ENCODE results near the gene ZNF507.

ZNF507 gene

DNA sequence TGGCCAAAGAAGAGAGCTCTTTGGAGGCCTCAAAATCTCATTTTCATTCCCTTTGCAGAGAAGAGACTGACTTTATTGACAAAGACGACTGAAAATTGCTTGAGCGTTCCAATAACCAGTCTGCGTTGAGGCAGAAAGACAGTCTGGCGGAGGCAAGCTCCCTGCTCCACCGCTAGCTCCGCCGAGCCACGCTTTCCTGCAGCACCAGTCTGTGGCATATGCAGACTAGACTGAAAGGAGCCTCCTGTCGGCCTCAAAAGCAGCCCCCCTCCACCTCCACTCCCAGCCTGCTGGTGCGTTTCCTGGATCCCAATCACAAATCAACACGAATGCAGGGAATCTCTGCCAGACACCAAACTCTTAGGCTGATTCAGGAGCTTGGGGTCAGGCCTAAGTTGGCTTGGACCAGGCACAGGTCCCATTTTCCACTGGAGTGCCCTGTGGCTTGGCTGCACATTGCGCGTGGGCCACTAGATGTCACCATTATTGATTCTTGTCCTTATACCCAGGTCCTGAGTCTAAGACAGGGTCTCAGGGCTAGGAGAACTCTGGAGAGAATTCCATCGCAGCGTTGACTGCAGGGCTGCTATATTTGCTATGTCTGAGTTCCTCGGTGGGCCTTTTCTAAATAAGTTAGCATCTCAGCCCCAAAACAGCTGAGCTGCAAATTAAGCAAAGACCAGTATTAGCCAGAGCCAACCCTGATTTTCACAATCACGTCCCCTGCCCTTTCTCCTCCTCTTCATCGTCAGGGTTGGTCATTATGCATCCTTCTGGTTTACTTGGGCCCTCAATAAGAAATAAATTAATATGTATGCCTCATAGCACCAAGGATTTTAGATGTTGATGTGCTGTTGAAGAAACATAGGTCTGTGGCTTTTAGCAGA lies 5.2 kb upstream of the ZNF507 start:
- DNase-seq, result no peak

DNA sequence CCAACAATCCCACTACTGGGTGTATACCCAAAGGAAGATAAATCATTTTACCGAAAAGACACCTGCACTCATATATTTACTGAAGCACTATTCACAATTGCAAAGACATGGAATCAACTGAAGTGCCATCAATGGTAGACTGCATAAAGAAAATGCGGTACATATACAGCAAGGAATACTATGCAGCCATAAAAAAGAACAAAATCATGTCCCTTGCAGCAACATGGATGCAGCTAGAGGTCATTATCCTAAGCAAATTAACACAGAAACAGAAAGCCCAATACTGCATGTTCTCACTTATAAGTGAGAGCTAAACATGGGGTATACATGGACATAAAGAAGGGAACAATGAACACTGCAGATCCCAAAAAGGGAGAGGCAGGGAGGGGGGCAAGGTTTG lies 2.7 kb upstream of the ZNF507 start:
- no peak for DNase-seq

DNA sequence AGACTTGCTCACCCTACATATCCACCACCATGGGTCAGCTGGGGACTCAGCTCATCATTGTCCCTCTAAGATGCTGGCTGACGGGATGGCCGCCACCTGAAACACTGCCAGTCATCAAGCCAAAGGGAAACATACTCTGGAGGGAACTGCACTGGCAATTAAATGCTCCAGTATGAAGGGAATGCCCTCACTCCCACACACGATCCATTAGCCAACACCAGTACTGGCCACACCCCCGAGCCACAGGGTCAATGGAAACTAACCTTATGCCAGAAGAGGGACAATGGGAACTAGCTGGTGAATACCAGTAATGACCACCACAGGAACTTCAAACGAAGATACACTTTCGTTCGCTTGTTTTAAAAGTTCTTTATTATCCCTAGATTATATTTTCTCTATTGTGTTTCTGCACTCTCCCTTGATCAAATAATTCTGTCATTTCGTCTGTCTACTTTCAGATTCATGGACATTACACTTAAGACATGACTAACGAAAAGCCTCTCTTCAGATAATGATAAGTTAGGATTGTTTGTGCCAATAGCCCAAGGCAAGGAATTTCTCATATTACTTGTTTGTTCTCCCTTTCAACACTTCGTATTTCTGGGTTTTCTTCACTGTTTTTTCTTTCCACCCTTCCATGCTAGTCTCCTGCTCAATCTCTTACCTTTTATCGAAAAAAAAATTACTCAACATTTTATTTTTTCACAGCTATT lies 1.7 kb upstream of the ZNF507 start:
- no peak for DNase-seq

DNA sequence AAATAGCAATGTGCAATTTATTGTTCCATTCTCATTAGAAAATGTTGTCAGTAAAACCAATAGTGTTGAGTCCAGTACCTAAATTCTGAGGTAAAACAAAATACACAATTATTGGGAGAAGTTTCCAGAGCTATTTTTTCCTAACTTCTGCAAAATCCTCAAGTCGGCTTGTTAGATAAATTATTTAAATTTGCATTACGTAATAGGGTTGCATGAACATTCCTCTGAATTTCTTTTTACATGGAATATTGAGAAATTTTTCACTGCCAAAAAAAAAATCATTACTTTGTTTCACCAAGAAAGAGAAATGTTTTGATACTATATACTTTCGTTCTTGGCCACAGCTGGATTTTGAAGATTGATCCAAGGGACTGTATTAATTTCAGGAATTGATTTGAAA lies 1.5 kb downstream of the ZNF507 start:
- DNase-seq, result no peak

DNA sequence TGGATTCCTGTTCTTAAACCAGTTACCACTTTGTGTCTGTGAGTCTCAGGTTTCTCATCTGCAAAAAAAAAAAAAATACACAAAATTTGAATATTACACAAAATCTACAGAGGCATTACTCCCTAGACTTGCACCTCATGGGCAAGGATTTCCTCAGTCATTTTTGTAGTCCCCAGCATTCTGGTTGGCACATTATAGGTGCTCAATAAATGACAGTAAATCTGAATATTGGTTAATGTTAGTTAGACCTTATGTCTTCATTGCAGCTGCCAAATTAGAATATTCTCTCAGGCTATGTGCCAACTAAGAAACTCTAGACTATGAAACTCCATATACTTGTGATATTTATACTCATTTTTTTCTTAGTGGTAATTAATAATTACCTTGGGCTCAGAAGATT lies 2.2 kb downstream of the ZNF507 start:
- DNase-seq, result no peak

DNA sequence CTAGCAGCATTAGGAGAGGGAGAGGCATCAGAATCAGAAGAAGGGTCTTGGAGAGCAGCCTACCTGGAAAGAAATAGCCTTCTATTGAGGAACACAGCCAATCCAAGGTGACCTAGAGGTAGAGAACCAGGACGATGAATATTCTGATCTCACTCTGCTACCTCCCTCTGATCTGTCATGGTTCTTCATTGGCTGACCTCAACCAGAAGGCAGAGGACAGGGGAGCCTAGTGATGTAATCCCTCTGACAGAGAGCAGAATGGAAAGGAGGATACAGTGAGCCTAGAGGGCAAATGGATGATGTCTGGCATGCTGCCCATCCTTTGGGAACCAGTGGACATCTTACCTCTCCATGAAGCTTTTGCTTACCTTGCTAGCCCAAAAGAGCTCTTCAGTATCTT lies 3.6 kb downstream of the ZNF507 start:
- DNase-seq, result no peak

DNA sequence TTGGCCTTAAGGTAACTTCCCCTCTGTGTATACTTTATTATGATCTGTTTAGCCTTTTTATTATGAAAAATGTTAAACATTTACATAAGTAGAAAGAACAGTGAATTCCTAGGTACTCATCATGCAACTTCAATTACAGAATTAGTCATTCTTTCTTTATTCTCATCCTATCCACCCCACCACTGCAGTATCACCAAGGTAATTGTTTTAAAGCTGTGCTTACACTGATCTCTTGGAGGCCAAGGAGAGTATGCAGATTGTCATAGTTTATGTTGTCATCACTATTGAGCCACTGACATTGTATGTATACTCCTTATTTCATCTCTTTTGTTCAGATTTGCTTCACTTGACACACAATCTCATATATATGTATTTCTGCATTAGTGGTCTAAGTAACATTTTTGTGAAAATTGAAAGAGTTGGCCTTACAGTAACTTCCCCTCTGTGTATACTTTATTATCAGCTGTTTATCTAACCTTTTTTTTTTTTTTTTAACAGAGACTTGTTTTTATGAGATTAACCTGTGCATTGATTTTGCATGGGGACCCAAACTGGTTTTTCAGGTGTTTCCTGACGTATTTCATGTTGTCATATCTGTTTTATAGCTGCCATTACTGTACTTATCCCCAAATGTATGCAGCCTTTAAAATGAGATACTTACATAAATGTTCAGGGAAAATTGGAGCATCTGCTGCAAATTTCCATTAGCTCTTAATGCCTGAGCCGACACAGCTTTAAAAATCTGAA lies 4.5 kb downstream of the ZNF507 start:
- no peak for DNase-seq

DNA sequence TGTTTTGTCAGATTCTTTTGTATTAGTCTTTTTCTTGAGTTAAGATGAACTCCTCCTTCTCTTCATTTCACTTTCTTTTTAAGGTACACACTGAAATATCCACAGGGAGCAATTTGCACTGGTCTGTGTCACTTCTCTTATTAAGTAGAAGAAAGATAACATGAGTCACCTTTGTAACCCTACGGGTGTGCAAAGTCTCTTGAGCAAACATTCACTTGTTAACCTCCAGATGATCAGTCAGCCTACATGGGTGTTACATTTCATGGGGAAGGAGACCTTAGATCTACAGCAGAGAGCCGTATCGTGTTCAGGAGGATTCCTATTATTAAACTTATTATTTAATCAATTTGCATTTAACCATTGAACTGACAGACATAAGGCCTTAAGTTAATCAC lies 5.1 kb downstream of the ZNF507 start:
- no peak for DNase-seq

DNA sequence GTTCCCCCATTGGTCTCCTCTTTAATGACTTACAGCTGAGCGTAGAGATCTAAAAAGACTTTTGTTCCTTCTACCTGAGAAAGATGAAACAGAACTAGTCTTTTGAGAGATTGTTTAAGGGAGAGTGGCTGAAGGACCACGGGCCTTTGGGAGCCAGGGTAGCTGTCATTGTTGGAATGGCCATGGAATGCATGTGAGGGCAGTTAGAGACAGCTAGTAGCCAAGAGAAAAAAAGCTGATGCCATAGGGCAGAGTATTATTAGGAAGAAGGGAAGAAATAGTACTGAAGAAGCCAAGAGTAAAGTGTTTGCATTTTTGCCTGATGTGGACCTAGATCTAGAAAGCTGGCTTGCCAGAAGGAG lies 5.6 kb downstream of the ZNF507 start:
- no peak for DNase-seq

GRCh38 chr19:32352241-32352630 lies 6.8 kb downstream of the ZNF507 start:
- DNase-seq, result no peak

DNA sequence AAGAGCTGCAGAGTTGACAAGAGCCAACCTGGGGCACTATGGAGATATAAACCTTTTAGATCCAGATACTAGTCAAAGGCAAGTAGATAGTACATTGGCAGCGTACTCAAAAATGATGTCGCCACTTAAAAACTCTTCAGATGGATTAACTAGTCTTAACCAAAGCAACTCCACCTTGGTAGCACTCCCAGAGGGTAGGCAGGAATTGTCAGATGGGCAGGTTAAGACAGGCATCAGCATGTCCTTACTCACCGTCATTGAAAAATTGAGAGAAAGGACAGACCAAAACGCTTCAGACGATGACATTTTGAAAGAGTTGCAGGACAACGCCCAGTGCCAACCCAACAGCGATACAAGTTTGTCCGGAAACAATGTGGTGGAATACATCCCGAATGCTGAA lies 8.9 kb downstream of the ZNF507 start:
- DNase-seq, result no peak

DNA sequence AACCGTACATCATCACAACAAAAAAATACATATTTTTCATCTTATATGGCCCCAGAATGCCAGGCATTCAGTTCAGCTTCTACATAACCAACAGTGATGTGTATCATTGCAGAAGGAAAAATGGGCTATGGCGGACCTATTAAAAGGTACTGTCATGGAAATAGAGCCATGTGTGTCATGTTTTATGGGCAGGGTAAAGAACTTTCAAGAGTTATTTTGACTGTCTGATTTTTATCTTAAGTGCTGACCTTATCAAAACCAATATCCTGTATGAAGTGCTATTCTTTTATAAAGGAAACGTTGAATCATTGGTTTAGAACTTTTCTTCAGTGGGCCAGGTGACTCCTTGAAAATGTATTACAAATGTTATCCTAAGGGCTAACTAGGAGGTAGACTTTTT lies 9.9 kb downstream of the ZNF507 start:
- DNase-seq, result no peak

- DNase-seq, result no peak
Observed at GRCh38 chr19:32357720-32358119, 12.3 kb downstream of the ZNF507 start.

DNA sequence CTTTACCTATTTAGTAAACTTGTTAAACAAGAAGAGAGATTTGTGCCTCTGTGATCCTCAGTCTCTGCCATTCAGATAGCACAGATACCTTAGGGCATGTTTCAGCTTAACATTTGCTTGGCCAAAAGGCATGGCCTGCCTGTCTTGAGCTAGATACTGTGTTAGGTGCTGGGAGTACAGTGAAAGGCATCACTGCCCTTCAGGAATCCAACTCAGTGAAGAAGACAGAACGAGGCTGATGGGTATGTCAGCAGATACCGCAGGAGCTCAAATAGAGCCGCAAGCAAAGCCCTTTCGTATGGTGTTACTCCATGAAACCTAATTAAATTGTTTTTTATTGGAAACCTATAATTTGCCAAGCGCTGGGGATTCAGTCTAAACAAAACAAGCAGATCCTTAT lies 12.9 kb downstream of the ZNF507 start:
- no peak for DNase-seq

GRCh38 chr19:32359581-32359980 lies 14.2 kb downstream of the ZNF507 start:
- no peak for DNase-seq

DNA sequence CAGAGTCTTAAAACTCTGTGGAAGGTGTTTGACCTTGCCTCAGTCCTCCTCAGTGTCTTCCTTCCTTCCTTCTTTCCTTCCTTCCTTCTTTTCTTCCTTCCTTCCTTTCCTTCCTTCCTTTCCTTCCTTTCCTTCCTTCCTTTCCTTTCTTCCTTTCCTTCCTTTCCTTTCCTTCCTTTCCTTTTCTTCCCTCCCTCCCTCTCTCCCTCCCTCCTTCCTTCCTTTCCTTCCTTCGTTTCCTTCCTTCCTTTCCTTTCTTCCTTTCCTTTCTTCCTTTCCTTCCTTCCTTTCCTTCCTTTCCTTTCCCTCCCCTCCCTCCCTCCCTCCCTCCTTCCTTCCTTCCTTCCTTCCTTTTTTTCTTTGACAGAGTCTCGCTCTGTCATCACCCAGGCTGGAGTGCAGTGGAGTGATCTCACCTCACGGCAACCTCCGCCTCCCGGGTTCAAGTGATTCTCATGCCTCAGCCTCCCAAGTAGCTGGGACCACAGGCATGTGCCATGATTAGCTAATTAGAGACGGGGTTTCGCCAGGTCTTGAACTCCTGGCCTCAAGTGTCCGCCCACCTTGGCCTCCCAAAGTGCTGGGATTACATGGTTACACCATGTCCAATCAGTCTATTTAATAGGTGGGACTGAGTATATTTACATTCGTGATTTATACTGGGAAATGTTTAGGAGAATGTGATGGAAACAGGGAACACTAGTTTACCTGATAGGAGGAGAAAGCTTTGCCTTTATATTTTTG lies 16.3 kb downstream of the ZNF507 start:
- DNase-seq, result no peak

DNA sequence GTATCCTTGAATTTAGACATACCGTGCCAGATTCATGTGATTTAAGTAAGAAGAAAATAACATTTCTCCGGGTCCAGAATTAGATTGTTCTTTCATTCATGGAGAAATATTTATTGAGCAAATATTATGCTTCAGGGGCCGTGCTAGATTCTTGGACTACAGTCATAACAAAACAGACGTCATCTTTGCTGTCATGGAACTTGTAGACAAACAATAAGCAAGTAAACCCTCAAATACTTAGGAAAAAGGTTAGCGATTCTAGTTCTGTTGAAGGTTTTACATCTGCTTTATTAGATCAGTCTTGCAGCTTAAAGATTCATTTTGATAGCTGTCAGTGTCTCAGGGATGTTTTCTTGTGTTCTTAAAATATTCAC lies 16.9 kb downstream of the ZNF507 start:
- no peak for DNase-seq

DNA sequence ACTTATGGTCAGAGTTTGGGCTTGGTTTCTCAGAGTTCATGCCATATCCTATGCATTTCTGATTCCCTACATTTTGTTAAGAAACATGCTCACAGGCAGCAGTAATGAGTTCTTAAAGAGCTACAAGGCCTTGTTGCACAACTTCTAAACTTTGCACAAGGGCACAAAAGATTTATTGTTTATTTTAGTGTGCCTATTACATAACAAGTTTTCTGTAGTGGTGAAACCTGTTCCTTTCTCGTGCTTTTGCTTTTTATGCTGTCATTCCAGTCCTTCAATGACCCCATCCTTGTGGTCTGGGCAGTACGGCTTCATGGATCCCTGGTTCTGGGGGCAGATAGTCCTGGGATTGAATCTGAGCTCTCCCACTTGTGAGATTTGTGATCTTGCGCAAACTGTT lies 17.8 kb downstream of the ZNF507 start:
- DNase-seq, result no peak

GRCh38 chr19:32363632-32364031 lies 18.2 kb downstream of the ZNF507 start:
- DNase-seq, result no peak

- no peak for DNase-seq
Observed at GRCh38 chr19:32364040-32364439, 18.6 kb downstream of the ZNF507 start.

DNA sequence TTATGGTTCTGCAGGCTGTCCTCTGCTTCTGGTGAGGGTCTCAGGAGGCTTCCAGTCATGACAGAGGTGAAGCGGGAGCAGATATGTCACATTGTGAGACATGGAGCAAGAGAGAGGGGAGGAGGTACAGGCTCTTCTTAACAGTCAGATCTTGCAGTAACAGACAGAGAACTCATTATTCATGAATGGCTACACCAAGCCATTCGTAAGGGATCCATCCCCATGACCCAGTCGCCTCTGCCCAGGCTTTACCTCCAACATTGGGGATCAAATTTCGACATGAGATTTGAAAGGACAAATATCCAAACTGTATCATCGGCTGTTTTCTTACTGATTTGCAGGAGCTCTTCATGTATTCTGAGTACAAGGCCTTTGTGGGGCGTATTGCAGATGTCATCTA lies 21.7 kb downstream of the ZNF507 start:
- no peak for DNase-seq

GRCh38 chr19:32367948-32368536 lies 22.6 kb downstream of the ZNF507 start:
- no peak for DNase-seq

- no peak for DNase-seq
Observed at GRCh38 chr19:32368787-32369186, 23.4 kb downstream of the ZNF507 start.
